GM10266 (cell line): ENCODE results near the gene TBX10.

ENCODE experiments used
- DNase-seq: peaks from one replicate; pipeline ENCODE4 v3.0.0; 2012; ENCODE audit errors: extremely low spot score
- TF ChIP-seq, protein P1 (sequence below): IDR thresholded peaks from 2 replicates; pipeline ENCODE4 v1.5.1; 2012; ENCODE audit warnings: mild to moderate bottlenecking, low read depth; ENCODE audit not compliant: control insufficient read depth, insufficient read depth; ENCODE audit errors: missing control alignments

The TBX10 gene

DNA sequence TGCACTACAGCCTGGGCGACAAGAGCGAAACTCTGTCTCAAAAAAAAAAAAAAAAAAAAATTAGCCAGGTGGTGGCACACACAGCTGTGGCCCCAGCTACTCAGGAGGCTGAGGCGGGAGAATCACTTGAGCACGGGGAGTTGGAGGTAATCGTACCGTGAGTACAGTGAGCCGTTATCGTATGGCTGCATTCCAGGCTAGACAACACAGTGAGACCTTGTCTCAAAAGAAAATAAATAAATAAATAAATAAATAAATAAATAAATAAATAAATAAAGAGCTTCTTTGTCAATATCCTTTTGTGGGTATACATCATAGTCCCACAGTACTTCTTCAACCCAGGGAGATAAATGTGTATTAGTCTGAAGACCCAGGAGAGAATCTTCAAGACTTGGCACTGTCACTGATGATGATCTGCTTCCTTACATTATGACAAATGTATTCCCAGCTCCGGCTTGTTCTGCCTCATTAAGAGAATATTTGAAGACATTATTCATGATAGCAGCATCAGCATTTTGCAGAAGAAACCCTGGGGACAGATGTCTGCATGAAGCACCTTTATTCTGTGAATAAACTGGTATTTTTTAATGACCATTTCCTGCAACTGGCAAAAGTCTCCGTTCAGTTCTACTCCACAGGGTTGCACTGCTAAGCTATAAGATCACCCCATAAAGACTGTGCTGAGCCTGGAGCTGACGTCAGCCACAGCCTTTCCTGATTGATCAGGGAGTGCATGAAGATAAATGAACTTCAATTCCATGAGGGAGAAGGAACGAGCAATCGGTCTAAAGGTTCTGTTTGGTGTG, 12.6 kb upstream of the TBX10 start:
- DNase-seq: no peak
- TF ChIP-seq, protein P1, sequence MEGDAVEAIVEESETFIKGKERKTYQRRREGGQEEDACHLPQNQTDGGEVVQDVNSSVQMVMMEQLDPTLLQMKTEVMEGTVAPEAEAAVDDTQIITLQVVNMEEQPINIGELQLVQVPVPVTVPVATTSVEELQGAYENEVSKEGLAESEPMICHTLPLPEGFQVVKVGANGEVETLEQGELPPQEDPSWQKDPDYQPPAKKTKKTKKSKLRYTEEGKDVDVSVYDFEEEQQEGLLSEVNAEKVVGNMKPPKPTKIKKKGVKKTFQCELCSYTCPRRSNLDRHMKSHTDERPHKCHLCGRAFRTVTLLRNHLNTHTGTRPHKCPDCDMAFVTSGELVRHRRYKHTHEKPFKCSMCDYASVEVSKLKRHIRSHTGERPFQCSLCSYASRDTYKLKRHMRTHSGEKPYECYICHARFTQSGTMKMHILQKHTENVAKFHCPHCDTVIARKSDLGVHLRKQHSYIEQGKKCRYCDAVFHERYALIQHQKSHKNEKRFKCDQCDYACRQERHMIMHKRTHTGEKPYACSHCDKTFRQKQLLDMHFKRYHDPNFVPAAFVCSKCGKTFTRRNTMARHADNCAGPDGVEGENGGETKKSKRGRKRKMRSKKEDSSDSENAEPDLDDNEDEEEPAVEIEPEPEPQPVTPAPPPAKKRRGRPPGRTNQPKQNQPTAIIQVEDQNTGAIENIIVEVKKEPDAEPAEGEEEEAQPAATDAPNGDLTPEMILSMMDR: no peak

DNA sequence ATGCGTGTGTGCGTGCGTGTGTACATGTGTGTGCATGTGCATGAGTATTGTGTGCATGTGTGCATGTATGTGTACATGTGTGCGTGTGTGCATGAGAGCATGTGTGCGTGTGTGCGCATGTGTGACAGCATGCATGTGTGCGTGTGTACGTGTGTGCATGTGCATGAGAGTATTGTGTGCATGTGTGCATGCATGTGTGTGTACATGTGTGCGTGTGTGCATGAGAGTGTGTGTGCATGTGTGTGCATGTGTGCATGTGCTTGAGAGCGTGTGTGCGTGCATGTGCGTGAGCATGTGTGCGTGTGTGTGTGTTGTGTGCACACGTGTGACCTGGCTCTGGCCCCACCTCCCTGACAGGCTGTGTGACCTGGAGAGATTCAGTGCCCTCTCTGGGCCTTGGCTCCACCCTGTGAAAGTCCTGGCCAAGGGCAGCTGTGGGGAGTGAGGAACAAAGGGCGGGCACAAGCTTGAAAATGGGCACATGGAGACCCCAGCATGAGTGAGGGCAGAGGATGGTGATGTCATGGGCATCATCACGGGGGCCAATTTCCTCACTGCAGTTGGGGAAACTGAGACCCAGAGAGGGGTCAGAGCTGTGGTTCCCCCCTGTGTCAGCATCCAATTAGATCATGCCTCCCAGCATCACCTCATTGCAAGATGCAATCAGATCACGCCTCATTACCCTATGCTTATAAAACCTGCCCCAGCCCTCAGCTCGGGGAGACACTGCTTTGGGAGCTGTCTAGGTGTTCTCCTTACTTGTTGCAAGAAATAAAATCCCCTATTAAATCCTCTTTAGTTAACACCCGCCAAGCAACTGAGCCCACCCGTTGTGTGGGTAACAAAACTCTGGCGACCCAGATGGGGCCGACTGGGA, 10.3 kb upstream of the TBX10 start:
- DNase-seq: no peak
- TF ChIP-seq, protein P1: no peak

DNA sequence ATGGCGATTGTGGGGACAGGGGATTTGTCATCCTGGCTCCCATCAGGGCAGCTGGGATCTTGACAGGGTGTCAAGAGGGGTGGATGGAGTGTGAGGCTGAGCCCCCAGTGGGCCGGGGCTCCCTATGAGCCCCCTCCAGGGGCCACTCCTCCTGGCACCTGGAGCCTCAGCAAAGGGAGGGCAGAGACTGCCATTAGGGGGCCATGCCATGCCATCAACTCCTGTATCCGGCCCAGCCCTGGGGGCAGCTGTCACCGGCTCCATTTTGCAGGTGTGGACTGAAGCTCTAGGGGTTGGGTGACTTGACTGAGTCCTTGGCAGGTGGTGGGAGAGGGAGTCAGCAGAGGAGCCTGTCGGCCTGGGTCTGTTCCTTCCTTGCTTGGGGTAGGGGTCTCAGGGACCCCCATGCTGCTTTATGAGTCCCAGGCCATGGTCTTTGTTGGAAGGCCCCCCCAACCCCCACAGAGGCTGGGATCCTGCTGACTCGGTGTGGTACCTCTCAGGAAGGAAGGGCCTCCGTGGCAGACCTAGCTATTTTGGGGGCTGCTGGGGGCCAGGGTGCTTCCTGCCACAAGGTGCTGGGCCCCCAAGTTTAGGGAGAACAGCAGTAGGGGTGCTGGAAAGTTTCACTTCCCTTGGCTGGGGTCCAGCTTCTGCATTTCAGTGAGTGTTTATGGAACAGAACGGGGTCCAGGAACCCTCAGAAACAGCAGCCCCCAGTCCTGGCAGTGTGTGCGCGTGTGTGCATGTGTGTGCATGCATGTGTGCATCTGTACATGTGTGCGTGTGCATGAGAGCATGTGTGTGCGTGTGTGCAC, 9.4 kb upstream of the TBX10 start:
- TF ChIP-seq, protein P1: no peak
- no peak for DNase-seq

DNA sequence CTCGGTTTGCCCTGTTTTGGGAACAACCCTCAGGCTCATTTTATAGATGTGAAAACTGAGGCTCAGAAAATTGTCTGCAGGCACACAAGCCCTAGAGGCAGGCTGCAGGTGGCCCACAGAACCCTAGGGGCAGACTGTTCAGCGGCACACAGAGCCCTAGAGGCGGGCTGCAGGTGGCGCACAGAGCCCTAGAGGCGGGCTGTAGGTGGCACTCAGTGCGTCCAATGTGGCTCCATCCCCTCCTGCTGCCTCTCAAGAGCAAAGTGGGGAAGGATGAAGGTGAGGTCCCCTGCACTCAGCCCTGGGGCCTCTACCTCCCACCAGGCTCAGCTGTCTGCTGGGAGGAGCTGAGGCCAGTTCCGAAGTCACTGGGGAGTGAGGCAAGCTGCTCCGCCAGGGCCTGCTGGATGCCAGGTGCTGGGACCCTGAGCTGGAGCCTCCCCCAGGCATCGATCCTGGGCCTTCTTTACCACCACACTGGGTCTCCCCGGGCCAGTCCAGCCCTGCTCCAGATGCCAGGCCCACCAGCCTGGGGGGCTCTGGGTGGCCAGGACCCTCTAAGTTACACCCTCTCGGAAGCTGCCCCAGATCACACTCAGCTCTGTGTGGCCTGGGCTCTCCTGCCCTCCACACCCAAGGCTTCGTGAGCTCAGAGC, 8.7 kb upstream of the TBX10 start:
- TF ChIP-seq, protein P1: peak; percentile 60
- peak; percentile 71 for DNase-seq

DNA sequence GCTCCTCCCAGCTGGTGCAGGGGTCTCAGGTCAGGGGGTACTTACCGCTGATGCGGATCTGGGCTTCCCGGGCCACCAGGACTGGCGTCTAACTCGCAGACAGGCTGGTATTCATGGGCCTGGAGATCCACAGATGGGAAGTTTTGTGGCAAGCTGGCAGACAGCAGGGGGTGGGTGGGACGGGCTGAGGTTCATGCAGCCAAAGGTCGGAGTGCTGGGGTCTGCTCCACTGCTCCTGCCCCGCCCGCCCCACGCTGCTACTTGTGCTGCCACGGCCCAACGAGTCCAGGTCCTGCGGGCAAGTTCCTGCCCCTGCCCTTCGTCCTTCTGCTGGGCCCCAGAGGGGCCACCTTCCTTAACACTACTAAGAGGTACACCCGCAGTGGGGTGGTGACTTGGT, 7.9 kb upstream of the TBX10 start:
- TF ChIP-seq, protein P1: no peak
- no peak for DNase-seq

DNA sequence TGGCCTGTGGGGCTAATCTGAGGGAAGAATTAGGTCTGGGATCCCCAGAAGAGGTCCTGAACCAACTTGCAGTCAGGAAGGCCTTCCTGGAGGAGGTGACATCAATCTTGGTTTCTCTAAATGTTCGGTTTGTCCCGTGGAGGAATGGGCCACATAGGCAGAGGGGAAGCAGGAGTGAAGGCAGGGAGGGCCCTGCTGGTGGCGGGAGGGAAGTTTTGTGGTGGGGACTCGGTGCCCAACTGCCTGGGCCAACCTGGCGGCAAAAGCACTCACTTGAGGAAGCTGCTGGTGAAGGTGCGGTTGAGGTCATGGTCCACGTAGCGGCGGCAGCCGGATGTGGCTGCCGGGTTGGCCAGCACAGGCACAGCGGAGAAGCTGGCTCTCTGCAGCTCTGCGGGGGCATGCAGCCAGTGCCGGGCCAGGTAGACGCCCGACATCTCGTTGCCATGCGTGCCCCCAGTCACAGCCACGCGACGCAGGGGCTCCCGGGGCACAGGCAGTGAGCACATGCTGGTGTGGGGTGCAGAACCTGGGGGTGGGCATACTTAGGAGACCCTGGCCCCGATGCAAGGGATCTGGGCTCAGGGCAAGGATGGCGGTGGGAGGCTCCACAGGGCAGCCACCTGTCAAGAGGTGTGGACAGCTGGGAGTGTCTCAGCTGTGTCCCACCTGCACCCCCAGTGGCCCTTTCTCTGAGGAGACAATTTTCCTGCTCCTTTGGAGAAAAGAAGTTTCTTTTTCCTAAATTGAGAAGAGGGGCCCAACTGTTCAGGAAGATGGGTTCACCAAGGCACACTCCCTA, 7.2 kb upstream of the TBX10 start:
- DNase-seq: no peak
- TF ChIP-seq, protein P1: no peak
